ENCODE results near the gene CCDC14.

CCDC14 gene

GRCh38 chr3:123870033-123870432 is 91.0 kb downstream of the CCDC14 start:
- DNase-seq (ENCODE audit: low read depth, low spot score), result no peak
- POLR2A ChIA-PET, result interaction anchor here (0.7 kb wide), 1 partner anchor 9 kb away, joined by 5 read pairs; no protein-coding TSS in a partner anchor
- no peak overlapping the region for H3K4me3 ChIP-seq (ENCODE audit: low read depth, low read length)
- CTCF ChIA-PET, result interaction anchor here (1.1 to 6.5 kb wide), 2 partner anchors 8 to 12 kb away, joined by 4 to 47 read pairs; partner anchors contain the start of gene MYLK
- TF ChIP-seq, protein P1, sequence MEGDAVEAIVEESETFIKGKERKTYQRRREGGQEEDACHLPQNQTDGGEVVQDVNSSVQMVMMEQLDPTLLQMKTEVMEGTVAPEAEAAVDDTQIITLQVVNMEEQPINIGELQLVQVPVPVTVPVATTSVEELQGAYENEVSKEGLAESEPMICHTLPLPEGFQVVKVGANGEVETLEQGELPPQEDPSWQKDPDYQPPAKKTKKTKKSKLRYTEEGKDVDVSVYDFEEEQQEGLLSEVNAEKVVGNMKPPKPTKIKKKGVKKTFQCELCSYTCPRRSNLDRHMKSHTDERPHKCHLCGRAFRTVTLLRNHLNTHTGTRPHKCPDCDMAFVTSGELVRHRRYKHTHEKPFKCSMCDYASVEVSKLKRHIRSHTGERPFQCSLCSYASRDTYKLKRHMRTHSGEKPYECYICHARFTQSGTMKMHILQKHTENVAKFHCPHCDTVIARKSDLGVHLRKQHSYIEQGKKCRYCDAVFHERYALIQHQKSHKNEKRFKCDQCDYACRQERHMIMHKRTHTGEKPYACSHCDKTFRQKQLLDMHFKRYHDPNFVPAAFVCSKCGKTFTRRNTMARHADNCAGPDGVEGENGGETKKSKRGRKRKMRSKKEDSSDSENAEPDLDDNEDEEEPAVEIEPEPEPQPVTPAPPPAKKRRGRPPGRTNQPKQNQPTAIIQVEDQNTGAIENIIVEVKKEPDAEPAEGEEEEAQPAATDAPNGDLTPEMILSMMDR (IDR thresholded peaks at IDR 0.05; ENCODE audit: insufficient read depth, low read length, missing control alignments), result no peak

DNA sequence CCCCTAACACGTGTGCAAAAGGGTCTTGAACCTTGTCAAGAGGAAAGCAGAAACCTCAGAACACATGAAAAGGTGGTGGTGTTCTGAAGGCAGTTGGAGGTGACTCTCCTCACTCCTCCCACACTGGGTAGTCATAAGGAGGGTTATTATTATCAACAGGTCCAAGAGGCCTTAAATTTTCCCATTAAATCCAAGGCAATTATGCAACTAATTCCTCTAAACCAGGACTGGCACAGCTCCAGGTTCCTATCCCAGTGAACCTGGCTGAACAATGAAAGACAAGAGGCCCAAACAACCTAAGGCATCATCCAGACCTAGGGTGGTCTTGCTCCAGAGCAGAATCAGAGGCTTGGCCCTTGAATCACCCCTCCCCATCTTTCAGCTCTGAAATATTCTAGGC is 91.9 kb downstream of the CCDC14 start:
- ChIA-PET POLR2A (interaction anchor here (0.7 kb wide), 1 partner anchor 8 kb away, joined by 5 read pairs; no protein-coding TSS in a partner anchor), CTCF (interaction anchor here (6.5 kb wide), 1 partner anchor 12 kb away, joined by 47 read pairs; the partner anchor contains the start of gene MYLK)
- no peak overlapping the region for H3K4me3 ChIP-seq (ENCODE audit: low read depth, low read length)
- no peak for DNase-seq (ENCODE audit: low read depth, low spot score)
- TF ChIP-seq, protein P1 (IDR thresholded peaks at IDR 0.05; ENCODE audit: insufficient read depth, low read length, missing control alignments), result no peak

DNA sequence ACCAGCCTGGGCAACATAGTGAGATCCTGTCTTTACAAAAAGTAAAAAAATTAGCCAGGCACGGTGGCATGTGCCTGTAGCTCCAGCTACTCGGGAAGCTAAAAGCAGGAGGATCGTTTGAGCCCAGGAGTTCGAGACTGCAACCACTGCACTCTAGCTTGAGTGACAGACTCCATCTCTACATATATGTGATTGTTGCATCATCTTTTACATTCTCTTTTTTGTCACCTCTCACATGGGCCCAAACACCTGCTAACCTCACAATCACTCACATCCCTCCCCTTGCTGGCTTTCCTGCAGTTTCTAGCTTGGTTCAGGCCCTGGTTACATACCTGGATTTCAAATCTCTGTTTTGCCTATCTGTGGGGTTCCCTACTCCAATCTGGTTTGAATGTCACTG is 96.3 kb downstream of the CCDC14 start:
- CTCF ChIA-PET, result interaction anchor here (1.0 kb wide), 1 partner anchor 16 kb away, joined by 6 read pairs; no protein-coding TSS in a partner anchor
- TF ChIP-seq, protein P1 (IDR thresholded peaks at IDR 0.05; ENCODE audit: insufficient read depth, low read length, missing control alignments), result no peak
- POLR2A ChIA-PET, result interaction anchor here (0.9 kb wide), 1 partner anchor 96 kb away, joined by 3 read pairs; the partner anchor contains the start of gene CCDC14
- H3K4me3 ChIP-seq (ENCODE audit: low read depth, low read length), result no peak overlapping the region
- no peak for DNase-seq (ENCODE audit: low read depth, low spot score)
